ENCODE measurements around the gene ADGRA1.

Gene ADGRA1

DNA sequence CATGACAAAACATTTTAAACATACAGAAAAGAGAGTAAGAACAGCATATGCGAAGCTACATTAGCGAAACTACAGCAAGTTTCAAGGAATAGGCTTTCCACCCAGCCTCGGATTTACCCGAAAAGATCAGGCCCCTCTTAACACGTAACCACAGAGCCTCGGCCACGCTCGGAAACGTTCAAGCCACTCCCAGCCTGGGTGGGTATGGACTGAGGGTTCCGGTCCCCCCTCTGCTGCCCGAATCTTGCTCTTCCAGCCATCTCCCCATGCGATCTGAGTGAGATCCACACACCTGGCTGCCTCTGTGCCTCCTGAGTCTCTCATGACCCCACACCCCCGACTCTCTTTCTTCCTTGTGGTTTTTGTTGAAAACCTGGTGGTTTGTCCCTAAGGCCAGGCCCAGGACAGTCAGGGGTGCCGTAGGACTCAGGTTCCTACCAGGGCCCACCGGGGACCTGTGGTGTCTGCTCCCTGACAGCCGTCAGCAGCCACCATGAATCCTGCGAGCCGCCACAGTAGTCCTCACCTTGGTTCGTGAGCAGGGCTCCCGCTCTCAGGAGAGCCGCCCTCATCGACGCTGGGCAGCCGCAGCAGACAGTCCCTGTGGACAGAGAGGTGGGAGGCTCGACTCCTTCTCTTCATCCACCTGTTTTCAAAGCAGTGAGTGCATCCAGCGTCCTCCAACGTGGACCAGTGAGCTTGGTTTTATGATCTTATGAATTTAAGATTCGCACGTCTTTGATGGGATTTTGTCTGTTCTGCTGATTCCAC, 90.8 kb downstream of the ADGRA1 start:
- no peak for DNase-seq (ENCODE audit: low read depth in 2 of 2)

DNA sequence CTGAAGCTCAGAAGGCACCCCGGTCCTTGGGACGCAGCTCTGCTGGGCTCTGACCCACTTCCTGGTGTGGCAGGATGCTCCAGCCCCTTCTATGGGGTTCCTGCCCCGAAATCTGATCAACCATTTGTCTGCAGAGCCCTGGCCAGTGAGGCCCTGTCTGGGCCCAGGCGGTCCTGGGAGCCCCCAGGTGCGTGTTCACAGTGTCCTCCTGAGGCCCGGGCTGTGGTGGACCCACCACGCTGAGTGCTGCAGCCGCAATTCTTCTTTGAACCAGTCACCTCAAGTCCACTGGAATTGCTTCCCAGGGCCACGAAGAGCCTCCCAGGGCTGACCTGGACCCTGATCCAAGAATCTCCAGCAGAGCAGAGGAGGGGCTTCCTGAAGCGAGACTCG, 91.4 kb downstream of the ADGRA1 start:
- no peak for DNase-seq (ENCODE audit: low read depth in 2 of 2)

DNA sequence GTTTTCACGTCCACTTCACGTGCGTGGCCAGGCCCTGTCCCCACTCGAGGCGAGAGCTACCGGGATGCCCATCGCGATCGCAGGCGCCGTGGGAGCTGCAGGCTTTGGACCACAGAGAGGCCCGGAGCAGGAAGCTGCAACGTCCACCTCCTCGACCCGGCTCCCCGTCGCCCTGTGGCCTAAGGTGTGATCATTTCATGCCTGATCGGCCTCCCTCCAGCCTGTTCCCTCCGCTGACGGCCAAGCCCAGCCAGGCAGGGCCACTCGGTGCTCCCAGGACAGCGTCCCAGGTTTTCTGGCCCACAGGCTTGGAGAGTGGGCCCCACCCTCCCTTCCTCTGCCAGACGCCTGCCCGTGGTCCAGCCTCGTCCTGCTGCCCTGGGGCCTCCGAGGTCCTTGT, 91.9 kb downstream of the ADGRA1 start:
- no peak for DNase-seq (ENCODE audit: low read depth in 2 of 2)

DNA sequence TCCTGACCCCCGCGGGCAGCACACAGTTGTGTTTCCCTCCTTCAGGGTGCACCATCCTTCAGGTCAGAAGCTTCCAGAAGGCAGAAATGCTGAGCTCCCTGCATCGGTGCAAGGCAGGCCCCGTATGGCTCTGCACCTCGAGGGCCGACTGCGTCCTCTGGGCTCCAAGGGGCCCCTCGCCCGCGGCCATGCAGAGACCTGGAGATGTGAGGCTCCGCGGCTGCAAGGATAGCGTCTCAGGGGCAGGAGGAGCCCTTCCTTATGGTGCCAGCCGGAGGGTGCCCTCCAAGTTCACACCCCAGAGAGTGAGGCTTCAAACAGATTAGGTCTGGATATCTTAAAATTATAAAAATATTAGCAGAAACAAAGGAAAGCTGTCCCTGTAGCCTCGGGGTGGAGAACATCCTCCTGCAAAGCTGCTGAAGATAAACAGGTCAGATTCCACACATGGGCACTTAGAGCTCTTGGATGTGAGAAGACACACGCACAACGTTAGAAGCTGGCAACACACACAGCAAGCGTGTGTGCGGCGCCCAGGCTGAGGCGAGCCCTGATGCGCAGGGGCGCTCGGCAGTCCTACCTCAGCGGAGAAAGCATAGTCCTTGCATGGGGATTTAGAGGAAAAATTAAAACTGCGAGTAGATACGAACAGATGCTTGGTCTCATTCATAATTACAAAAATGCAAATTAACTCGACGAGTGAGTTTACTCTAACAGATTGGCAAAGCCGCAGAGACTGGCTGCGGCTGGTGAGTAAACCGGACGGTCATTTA, 92.7 kb downstream of the ADGRA1 start:
- DNase-seq (ENCODE audit: low read depth in 2 of 2) = no peak

DNA sequence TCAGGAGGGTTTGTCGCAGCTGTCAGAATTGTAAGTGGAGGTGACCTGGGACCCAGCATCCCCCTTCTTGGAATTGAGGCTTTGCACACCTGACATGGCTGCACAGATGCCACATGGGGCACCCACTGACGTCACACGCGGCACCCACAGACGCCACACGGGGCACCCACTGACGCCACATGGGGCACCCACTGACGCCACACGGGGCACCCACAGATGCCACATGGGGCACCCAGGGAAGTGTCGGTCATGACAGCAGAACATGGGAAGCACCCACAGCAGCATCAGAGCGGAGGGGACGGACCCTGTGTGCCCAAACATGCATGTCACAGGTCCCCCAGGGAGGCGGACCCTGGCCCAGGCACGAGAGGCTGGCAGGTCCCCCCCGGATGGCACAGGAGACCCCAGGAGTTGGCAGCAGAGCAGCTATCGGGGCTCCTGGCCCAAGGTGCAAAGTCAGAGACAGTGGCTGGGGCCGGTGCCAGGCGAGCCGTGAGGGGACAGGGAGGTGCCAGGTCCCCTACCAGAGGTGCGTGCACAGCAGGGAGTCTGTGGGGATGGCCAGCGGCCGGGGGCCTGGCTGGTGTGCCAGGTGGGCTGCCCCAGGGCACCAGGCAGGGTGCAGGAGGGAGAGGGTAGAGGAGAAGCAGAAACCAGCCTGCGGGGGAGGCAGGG, 93.4 kb downstream of the ADGRA1 start:
- no peak for DNase-seq (ENCODE audit: low read depth in 2 of 2)
